HG02610 (cell line): ENCODE data around the gene BCL6.

Experiments
- ATAC-seq: cut with Tn5 transposase; IDR thresholded peaks from one replicate; pipeline ENCODE4 v1.9.1; 2021; ENCODE audit warnings: mild to moderate bottlenecking, moderate library complexity; ENCODE audit not compliant: unreplicated experiment

Gene BCL6

DNA sequence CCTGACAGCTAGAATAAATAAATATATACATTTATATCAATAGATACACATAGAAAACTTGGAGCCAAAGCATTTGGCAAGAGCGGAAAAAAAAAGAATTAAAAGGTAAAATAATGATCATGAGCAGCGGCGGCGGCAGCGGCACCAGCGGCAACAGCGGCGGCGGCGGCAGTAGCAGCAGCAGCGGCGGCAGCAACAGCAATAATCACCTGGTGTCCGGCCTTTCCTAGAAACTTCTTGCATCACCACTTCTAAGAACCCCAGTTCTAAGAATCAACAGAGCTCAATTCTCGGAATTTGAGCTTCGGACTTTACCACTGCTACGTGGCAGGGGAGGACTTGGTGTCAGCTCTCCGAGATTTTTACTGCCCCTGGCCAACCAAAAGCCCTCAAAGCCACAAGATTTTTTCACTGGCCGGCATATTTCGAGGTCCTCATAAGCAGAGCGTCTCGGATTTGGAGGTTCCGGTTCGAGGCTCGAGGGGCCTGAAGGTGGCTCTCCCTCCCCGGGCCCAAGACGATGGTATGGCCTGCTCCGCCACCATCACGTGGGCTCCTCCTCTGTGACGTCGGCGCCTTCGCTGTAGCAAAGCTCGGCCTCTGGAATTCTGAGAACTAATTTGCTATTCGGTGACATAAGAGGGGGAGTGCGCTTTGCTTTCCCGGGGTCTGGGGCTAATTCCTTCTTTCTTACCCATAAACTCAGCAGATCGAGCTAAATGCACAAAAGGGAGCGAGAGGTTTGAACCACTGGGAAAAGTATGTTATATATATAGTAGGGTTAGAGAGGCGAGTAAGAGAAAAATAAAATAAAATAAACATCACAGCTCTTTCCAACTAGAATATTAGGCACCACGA is at the start of gene BCL6:
Gene BCL6 (minus strand): TSS at position 268 of the 858 bp plus-strand sequence. CDS start 11,775 bp downstream, outside the sequence.
- ATAC-seq, result peak; percentile 83

DNA sequence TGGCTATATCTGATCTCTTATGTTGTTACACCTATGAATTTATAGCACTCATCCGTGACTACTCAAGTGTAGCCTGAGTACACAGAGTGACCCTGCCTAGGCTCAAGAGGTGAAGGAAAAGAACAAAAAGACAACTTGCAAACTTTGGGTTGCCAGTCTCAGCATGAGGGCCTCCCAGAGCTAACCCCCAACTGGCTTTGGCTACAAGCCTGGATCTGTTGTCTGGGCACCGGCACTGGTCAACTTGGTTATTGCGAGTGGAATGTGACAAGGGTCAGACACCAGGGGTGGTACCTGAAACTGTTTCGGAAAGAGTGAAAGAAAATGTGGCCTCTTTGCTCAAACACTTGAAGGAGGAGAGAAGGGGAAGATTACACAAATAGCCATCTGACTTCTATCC is 49.5 kb upstream of the BCL6 start:
- ATAC-seq, result no peak

DNA sequence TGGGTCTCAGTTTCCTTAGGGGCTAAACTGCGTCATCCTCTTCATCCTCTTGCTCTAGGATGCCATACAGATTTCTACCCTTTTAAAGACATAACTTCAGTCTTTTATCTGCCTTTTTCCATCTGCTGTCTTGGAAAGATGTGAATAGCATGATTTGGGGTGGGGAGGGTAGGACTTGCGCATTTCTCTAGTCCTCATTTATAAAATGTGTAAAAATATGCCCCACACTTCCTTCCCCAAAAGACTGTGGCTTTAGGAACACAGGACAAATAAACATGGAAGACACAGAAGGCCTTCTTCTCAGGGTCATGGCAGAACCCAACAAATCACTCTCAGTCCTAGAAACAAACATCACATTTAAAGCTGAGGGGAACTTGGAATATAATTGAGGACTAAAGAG is 48.4 kb upstream of the BCL6 start:
- no peak for ATAC-seq

DNA sequence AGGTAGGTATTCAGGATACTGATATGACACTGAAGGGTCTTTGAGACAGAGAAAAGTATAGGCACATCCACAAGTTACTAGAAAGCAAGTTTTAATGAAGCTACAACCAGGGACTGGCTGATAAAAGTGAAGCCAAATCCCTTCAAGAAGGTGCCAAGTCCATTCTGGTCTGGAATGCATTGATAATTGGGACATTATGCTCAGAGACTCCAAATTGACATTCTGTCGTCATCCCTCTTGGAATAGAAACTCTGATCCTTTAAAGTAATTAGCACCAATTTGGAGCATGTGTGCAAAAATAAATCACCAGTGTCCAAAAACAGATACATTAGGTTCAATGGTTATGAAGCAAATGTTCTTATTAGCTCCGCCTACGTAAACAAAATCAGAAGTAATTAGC is 47.3 kb upstream of the BCL6 start:
- no peak for ATAC-seq

DNA sequence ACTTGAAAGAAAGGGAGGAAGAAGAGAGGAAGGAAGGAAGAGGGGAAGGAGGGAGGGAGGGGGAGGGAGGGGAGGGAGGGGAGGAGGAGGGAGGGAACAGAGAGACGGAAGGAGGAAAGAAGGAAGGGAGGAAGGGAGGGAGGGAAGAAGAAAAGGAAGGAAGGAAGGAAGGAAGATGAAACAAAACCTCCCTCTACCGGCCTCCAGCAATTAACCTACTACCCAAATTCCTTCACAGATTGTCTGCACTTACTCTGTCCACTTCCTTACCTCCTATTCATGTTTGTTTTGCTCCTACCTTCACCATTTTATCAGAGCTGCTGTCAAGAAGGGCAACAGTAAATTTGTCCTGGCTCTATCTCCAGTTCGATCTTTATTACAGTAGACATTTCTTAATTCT is 44.6 kb upstream of the BCL6 start:
- no peak for ATAC-seq

DNA sequence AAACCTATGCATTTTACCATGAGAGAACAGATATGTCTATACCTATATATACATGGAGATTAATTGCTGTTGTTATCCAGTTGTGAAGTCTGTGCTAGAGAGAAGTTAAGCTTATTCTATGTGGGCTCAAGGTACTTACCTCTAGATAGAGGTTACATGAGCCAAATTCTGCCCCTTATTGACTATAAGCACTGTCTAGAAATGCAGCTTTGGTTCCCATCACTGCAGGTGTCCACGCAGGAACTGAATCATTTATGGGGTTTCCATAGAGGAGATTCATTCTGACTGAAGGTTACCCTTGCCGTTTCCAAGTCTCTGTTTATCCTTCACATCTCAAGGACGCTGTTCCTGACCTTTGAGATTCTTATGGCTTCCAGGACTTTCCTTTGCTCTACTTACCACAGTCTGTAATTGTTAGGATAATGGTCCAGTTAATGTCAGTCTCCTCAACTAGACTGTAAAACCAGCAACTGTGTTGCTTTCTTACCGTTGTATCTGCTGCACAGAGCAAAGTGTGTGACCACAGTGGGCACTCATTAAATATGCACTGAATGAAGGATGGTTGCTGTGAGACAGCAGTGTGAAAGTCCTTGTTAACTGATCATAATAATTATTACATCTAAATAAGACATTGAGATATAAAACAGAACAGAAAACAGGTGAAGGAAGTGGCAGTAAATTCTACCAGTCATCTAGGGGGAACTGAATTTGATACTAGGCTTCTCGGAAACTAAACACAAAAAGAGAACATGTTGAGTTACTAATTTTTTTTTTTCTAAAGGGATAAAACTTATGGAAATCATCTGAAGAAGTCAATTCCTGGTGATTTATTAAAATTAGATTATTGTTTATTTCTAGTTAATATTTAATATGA is 44.0 kb upstream of the BCL6 start:
- no peak for ATAC-seq

DNA sequence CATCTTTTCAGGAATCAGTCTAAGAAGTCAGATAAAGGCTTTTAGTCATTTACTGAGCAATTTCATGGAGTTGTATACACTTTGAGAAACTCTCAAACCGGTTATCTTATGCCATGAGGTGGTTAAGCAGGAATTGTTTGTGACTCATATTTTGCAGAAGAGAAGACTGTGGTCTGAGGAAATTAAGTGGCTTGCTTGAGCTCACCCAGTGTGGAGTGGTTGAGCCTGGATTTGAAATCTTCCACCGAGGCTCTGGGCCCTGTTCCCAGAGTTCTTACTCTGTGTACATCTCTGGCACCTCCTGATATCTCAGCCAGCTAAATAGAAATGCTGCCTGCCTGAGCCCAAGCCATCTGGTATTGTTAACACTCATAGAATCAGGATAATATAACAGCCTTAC is 37.8 kb upstream of the BCL6 start:
- no peak for ATAC-seq

DNA sequence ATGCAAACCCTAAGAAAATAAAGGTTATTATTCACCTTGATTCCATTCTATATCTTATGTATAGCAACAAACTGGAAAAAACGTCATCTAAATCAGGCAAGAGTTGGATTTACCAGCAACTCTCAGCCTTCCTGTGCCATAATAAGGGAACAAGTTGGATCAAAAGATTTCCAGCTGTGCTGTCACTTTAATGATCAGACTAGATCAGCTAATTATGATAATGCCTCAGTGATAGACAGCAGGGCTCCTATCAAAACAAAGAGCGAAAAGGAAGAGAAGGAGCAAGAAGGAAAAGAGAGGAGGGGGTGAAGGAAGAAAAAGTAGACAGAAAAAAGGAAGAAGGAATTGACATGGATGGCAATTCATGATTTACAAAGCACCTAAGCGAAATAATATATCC is 36.7 kb upstream of the BCL6 start:
- ATAC-seq, result no peak

DNA sequence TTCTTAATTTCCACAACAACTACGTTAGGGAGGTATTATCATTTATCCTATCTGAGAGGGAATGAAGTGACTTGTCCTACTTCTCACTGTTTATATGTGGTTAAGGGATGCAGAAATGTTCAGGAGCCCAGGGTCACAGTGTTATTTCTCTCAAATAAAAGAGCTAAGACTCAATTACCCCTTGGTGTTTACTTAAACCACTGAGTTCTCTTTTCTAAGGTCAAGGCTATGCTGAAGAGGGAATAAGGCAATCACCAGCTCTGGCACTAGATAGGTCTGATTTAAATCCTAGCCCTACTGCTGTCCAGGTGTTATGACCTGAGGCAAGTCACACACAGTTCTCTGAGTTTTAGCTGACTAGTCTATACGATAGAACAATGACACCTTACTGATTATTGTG is 35.7 kb upstream of the BCL6 start:
- no peak for ATAC-seq

DNA sequence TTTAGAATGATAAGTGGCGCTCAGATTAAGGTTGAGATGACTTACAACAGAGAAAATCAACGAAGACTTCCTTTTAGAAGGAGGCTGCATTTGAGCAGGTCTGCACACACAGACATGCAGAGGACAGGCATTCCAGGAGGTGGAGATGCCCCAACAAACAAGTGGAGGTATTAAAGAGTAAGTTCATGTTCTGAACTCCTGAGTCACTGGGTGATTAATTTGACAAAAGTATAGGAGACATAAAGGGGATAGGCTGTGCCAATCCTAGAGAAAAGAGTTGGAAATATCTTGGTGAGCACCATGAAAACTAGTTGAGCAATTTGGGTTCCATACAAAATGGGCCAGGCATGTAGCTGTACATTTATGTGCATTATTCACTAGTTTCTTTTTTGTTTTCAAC is 33.5 kb upstream of the BCL6 start:
- ATAC-seq, result no peak

DNA sequence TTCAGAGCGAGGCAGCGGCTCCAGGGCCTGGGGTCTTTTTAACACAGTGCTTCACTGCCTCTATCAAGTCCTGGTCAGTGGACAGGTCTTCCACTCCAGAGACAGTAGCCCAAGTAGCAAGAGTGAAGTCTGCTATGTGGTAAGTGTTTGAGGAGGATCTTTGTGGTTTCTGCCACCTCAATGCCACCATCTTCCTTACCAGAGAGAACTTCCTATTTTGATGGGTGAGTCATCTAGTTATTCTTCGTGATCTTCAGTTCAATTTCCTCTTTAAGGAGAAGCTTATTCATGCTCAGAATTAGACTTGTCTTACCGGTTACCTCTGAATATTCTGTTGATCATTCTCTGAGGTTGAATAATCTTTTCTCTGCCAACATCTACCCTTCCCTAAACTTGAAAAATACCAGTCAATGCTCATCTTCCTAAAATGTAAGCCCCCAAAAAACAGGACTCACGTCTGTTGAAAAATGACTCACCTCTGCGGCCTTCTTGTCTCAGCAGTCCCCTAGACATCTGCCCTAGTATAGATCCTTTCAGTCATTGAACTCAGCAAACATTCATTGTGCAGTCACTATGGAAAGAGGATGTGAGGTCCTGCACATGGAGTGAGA is 32.2 kb upstream of the BCL6 start:
- ATAC-seq, result peak; percentile 37

DNA sequence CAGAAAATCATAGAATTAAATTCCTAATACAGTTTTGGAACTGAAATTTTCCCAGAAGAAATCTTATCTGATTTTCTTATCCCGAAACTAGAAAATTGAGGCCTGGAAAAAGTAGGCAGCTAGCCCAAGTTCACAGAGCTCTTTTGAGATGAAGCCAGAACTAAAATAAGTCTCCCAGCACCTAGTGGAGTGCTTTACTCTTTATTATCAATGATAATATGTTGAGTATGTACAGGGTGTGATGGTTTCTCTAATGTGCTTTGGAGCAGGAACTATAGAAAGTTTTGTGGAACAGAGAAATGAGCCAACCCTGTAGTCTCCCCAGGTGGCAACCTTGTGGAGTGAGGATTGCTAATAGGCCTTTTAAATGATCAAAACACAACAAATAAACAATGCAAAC is 30.3 kb upstream of the BCL6 start:
- no peak for ATAC-seq

DNA sequence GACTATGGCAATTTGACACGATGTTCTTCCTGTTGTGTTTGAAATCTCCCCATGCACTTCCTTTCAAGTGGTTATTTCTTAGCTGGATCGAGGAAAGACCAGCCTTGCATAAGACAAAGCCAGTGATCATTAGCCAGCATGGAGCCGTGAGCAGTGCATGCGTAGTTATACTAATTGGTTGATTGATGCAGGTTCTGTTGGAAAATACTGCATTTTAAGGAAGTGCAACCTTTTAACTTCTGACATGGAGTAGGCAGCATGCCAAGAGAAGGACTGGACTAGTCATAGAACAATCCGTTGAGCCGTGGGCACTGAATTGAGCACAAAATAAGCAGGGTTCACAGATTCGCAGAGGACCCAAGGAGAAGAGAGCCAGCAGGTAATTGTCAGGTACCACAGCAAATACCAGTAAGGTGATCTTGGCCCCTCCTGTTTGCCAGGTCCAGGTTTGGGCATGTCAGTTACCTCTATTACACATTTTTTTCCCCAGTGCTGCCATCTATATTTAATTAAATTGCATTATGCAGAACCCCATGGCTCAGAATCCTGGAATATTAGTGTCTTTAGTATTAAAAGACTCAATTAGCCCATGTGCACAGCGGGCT is 29.0 kb upstream of the BCL6 start:
- ATAC-seq, result no peak

DNA sequence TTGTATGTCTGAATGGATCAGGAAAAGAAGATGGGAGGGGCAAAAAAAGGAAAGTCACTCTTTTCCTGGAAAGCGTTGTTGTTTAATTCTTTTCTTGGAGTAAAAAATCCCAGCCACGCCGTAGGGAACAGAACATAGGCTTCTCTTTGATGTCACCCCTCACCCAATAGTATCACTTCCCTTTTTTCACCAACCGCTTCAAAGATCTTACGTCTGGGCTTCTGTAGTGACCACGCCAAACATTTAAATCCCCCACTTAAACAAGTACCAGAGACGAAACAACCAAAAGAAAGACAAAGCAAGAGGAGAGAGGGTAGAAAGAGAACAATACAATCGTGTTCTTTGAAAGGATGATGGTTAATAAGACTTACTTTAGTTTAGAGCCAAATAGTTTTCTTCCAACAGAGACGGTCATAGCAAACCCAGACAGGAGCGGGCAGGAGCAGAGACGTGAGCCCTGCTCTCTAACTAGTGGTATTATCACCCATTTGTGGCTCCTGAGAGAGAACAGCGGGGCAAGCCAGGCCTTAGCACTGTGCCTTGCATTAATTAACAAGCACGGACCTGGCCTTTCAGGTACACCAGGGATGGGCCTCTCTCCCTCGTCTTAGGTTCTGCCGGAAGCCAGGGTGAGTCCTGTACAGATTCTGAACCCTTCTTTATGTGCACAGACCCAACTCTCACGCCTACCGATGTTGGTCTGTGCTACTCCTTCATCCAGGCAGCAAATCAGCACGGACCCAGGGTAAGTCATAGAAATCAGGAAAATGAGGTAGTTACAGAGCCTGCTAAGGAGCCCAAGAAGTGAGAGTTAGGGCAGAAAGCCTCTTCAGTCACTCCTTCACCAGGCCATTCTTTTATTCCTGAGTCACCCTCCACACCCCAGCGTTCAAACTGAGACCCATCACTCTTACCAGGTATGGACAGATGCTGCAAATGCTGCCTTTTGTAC is 28.2 kb upstream of the BCL6 start:
- peak; percentile 61 for ATAC-seq

DNA sequence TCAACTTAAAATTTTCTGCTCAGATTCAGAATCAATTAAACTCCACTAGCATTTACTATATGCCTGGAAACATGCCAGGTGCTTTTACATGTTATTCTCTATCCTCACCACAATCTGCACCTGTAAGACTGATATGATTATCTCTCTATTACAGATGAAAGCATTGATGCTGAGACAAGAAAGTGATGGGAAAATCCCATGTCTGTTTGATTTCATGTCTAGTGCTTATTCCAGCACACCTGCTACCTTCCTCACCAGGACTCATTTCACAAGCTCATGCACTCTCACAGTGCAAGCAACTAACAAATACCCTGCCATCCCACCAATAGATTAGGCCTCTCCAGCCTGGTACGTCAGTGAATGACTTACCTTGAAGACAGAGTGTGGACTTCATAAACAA is 25.0 kb upstream of the BCL6 start:
- ATAC-seq, result peak; percentile 77

DNA sequence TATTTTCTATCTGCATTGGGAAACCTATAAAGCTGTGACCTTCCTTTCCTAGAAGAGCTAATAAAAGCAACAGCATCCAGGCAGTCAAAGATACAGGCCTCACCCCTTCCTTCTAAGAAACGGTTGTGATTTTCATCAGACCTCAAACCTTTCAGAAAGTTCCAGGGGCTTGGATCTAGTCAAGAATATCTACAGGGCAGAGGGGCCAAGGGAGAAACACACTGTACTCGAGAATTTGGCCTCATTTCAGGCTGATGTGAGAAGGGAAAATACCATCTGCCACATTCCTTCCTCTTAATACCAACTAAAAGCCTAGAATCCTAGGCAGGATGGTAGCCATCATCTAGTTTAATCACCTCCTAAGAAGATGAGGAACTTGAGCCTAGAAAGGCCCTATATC is 24.5 kb upstream of the BCL6 start:
- peak; percentile 15 for ATAC-seq

DNA sequence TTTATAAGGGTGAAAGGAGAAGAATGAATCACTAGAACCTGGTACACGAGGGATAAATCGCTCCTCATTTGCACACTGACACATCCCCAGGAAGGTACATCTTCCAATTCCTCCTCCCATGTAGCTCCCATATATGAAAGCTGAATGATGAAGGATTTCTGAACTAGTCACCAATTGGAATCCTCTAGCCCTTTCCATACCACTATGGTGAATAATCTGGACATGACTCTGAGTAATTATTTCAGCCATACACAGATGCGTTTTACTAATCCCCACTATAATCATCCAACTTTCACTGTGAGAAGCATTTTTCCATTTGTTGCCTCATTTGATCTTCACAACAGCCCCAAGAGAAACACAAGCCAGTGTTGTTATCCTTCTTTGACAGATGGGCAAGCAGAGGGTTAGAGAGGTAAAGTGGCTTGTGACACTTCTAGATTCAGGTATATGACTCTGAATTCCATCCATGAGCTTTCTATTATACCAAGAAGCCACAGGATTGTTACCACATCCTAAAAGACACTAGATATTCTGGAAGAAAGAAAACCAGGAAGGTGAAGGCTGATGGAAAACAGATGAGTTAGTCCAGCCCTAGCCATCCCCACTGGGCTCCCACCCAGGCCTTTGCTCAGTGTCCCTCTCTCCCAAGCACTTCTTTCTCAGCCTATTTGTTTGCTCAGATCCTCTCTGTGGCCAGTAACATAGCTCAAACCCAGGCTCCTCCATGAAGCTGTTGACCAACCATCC is 22.2 kb upstream of the BCL6 start:
- ATAC-seq, result no peak

DNA sequence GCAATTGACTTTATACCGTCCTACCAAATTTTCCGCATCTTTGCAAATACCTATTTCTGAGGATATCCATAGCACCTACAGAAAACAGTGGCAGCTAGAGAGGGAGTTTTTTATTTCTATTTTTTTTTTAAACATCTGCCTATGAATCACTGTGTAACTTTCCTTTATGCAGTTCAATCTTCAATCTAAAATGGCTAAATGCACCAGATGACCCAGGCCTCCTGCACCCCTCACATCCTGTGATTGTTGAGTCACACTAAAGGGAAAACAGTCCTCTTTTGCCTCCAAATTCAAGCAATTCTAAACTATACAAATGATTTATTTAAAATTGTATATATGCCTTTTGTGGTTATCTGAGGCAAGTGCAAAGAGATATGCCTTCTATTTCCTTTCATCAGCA is 20.1 kb upstream of the BCL6 start:
- no peak for ATAC-seq

DNA sequence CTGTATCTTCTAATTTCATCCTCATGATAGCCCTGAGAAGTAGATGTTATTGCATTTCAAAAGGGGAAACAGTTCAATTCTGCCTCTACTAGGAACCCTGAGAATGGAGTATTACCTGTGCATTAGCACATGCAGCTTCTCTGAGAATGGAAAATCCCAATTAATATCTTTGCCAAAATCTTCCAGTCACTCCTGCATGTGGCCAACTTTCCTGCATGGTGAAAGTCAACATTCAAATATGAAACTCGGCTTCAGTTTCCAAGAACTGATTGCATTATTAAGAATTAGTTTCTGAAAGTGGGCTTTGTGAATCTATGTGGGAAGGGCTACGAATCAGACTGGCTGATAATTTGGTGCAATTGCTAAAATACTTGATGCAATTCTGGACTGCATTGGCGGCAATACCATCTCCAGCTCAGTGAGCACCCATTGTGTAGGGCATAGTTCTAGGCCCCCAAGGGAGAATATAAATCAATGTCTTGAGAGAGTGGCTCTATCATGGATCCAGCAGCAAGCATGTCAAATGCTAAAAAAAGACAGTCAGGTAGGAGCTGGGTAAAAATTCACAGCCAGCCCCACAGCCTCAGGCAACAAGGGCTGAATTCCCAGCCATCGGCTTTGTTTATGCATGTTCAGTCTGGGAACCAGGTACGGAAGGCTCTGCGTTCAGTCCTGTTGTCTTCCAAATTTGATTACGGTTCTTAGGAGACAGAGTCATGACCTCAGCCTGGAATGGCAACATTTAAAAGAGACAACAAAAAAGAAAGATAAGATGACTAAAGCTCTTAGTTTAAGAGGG is 18.8 kb upstream of the BCL6 start:
- ATAC-seq, result no peak
